ENCODE measurements around the gene YBX1. TPM values are rescaled to one million over a fixed set of nuclear protein-coding genes. Genes with fewer than 3 reads are reported as not detected.

Gene YBX1
- total RNA-seq, 1 donor from 2014 or later = 840 TPM

GRCh38 chr1:42730988-42731387, 48.8 kb downstream of the YBX1 start:
- no peaks in the 10 kb centered on the region for H3K9me3 Mint-ChIP-seq
- H3K36me3 Mint-ChIP-seq (ENCODE audit: low read depth) = no peaks in the 10 kb centered on the region
- no peak overlapping the region for H3K27ac Mint-ChIP-seq
- intact Hi-C loops (cut with micrococcal nuclease) = loop anchor here (2.0 kb wide), 1 partner anchor 152 kb away; no protein-coding TSS in a partner anchor
- H3K4me1 Mint-ChIP-seq (ENCODE audit: low read depth) = no peaks in the 10 kb centered on the region
- no peaks in the 10 kb centered on the region for H3K27me3 Mint-ChIP-seq (ENCODE audit: low read depth)
- DNase-seq (ENCODE audit: low spot score) = no peak
- H3K4me3 Mint-ChIP-seq (ENCODE audit: low read depth) = no peak overlapping the region

GRCh38 chr1:42731585-42731984, 49.4 kb downstream of the YBX1 start:
- no peaks in the 10 kb centered on the region for H3K9me3 Mint-ChIP-seq
- intact Hi-C loops (cut with micrococcal nuclease) = loop anchor here (2.0 kb wide), 1 partner anchor 153 kb away; no protein-coding TSS in a partner anchor
- no peak overlapping the region for H3K4me3 Mint-ChIP-seq (ENCODE audit: low read depth)
- H3K27ac Mint-ChIP-seq = no peak overlapping the region
- no peak for DNase-seq (ENCODE audit: low spot score)
- no peaks in the 10 kb centered on the region for H3K27me3 Mint-ChIP-seq (ENCODE audit: low read depth)
- H3K4me1 Mint-ChIP-seq (ENCODE audit: low read depth) = no peaks in the 10 kb centered on the region
- H3K36me3 Mint-ChIP-seq (ENCODE audit: low read depth) = no peaks in the 10 kb centered on the region

- no peak overlapping the region for H3K4me3 Mint-ChIP-seq (ENCODE audit: low read depth)
- intact Hi-C loops (cut with micrococcal nuclease) = no loop called here
- peaks cover 4% of the 10 kb centered on the region for H3K4me1 Mint-ChIP-seq (ENCODE audit: low read depth)
- no peak overlapping the region for H3K27ac Mint-ChIP-seq
- H3K9me3 Mint-ChIP-seq = no peaks in the 10 kb centered on the region
- no peaks in the 10 kb centered on the region for H3K36me3 Mint-ChIP-seq (ENCODE audit: low read depth)
- H3K27me3 Mint-ChIP-seq (ENCODE audit: low read depth) = no peaks in the 10 kb centered on the region
- DNase-seq (ENCODE audit: low spot score) = no peak
Observed at GRCh38 chr1:42732126-42732680, 50.0 kb downstream of the YBX1 start.

GRCh38 chr1:42733415-42734200, 51.4 kb downstream of the YBX1 start:
- Mint-ChIP-seq H3K27ac (no peak overlapping the region), H3K9me3 (no peaks in the 10 kb centered on the region), H3K4me3 (ENCODE audit: low read depth) (no peak overlapping the region), H3K4me1 (ENCODE audit: low read depth) (peaks cover 7% of the 10 kb centered on the region), H3K36me3 (ENCODE audit: low read depth) (no peaks in the 10 kb centered on the region), H3K27me3 (ENCODE audit: low read depth) (no peaks in the 10 kb centered on the region)
- DNase-seq (ENCODE audit: low spot score) = no peak
- intact Hi-C loops (cut with micrococcal nuclease) = no loop called here

- intact Hi-C loops (cut with micrococcal nuclease) = no loop called here
- Mint-ChIP-seq H3K4me3 (ENCODE audit: low read depth) (no peak overlapping the region), H3K36me3 (ENCODE audit: low read depth) (no peaks in the 10 kb centered on the region), H3K4me1 (ENCODE audit: low read depth) (peaks cover 7% of the 10 kb centered on the region), H3K27ac (no peak overlapping the region), H3K9me3 (no peaks in the 10 kb centered on the region), H3K27me3 (ENCODE audit: low read depth) (no peaks in the 10 kb centered on the region)
- DNase-seq (ENCODE audit: low spot score) = no peak
Observed at GRCh38 chr1:42734201-42735035, 52.2 kb downstream of the YBX1 start.

- no peaks in the 10 kb centered on the region for H3K27me3 Mint-ChIP-seq (ENCODE audit: low read depth)
- no peak for DNase-seq (ENCODE audit: low spot score)
- no peak overlapping the region for H3K27ac Mint-ChIP-seq
- intact Hi-C loops (cut with micrococcal nuclease) = no loop called here
- H3K9me3 Mint-ChIP-seq = no peaks in the 10 kb centered on the region
- H3K4me1 Mint-ChIP-seq (ENCODE audit: low read depth) = peaks cover 7% of the 10 kb centered on the region
- H3K36me3 Mint-ChIP-seq (ENCODE audit: low read depth) = no peaks in the 10 kb centered on the region
- no peak overlapping the region for H3K4me3 Mint-ChIP-seq (ENCODE audit: low read depth)
Observed at GRCh38 chr1:42735056-42735455, 52.8 kb downstream of the YBX1 start.

- no peak overlapping the region for H3K27ac Mint-ChIP-seq
- no peaks in the 10 kb centered on the region for H3K36me3 Mint-ChIP-seq (ENCODE audit: low read depth)
- H3K4me3 Mint-ChIP-seq (ENCODE audit: low read depth) = no peak overlapping the region
- H3K4me1 Mint-ChIP-seq (ENCODE audit: low read depth) = peaks cover 7% of the 10 kb centered on the region
- intact Hi-C loops (cut with micrococcal nuclease) = no loop called here
- no peak for DNase-seq (ENCODE audit: low spot score)
- no peaks in the 10 kb centered on the region for H3K9me3 Mint-ChIP-seq
- H3K27me3 Mint-ChIP-seq (ENCODE audit: low read depth) = no peaks in the 10 kb centered on the region
Observed at GRCh38 chr1:42735477-42736105, 53.4 kb downstream of the YBX1 start.

GRCh38 chr1:42736152-42736551, 53.9 kb downstream of the YBX1 start:
- no peaks in the 10 kb centered on the region for H3K27me3 Mint-ChIP-seq (ENCODE audit: low read depth)
- H3K9me3 Mint-ChIP-seq = no peaks in the 10 kb centered on the region
- H3K4me1 Mint-ChIP-seq (ENCODE audit: low read depth) = peaks cover 7% of the 10 kb centered on the region
- intact Hi-C loops (cut with micrococcal nuclease) = no loop called here
- H3K36me3 Mint-ChIP-seq (ENCODE audit: low read depth) = no peaks in the 10 kb centered on the region
- no peak overlapping the region for H3K27ac Mint-ChIP-seq
- no peak for DNase-seq (ENCODE audit: low spot score)
- H3K4me3 Mint-ChIP-seq (ENCODE audit: low read depth) = no peak overlapping the region

- Mint-ChIP-seq H3K4me3 (ENCODE audit: low read depth) (no peak overlapping the region), H3K27me3 (ENCODE audit: low read depth) (no peaks in the 10 kb centered on the region), H3K27ac (no peak overlapping the region), H3K36me3 (ENCODE audit: low read depth) (no peaks in the 10 kb centered on the region), H3K4me1 (ENCODE audit: low read depth) (peaks cover 7% of the 10 kb centered on the region), H3K9me3 (no peaks in the 10 kb centered on the region)
- no peak for DNase-seq (ENCODE audit: low spot score)
- intact Hi-C loops (cut with micrococcal nuclease) = no loop called here
Observed at GRCh38 chr1:42736571-42737200, 54.5 kb downstream of the YBX1 start.

- peaks cover 7% of the 10 kb centered on the region for H3K4me1 Mint-ChIP-seq (ENCODE audit: low read depth)
- no peak overlapping the region for H3K27ac Mint-ChIP-seq
- H3K27me3 Mint-ChIP-seq (ENCODE audit: low read depth) = no peaks in the 10 kb centered on the region
- H3K9me3 Mint-ChIP-seq = no peaks in the 10 kb centered on the region
- intact Hi-C loops (cut with micrococcal nuclease) = no loop called here
- no peak for DNase-seq (ENCODE audit: low spot score)
- no peak overlapping the region for H3K4me3 Mint-ChIP-seq (ENCODE audit: low read depth)
- H3K36me3 Mint-ChIP-seq (ENCODE audit: low read depth) = no peaks in the 10 kb centered on the region
Observed at GRCh38 chr1:42737257-42737656, 55.0 kb downstream of the YBX1 start.

- H3K36me3 Mint-ChIP-seq (ENCODE audit: low read depth) = no peaks in the 10 kb centered on the region
- H3K27ac Mint-ChIP-seq = no peak overlapping the region
- H3K4me3 Mint-ChIP-seq (ENCODE audit: low read depth) = no peak overlapping the region
- no peaks in the 10 kb centered on the region for H3K27me3 Mint-ChIP-seq (ENCODE audit: low read depth)
- peaks cover 7% of the 10 kb centered on the region for H3K4me1 Mint-ChIP-seq (ENCODE audit: low read depth)
- no peaks in the 10 kb centered on the region for H3K9me3 Mint-ChIP-seq
- DNase-seq (ENCODE audit: low spot score) = no peak
- intact Hi-C loops (cut with micrococcal nuclease) = no loop called here
Observed at GRCh38 chr1:42737986-42738677, 55.9 kb downstream of the YBX1 start.

- no peaks in the 10 kb centered on the region for H3K36me3 Mint-ChIP-seq (ENCODE audit: low read depth)
- no peak for DNase-seq (ENCODE audit: low spot score)
- intact Hi-C loops (cut with micrococcal nuclease) = no loop called here
- H3K9me3 Mint-ChIP-seq = no peaks in the 10 kb centered on the region
- no peak overlapping the region for H3K4me3 Mint-ChIP-seq (ENCODE audit: low read depth)
- H3K27me3 Mint-ChIP-seq (ENCODE audit: low read depth) = no peaks in the 10 kb centered on the region
- peaks cover 7% of the 10 kb centered on the region for H3K4me1 Mint-ChIP-seq (ENCODE audit: low read depth)
- no peak overlapping the region for H3K27ac Mint-ChIP-seq
Observed at GRCh38 chr1:42738678-42739226, 56.5 kb downstream of the YBX1 start.
